HL-60/S4 treated with phorbol 12-myristate 13-acetate at 8.2 ng/mL for 4 days and 3 days (cell line): Measurements from ENCODE around the gene BCKDK.

Experiments
- in situ Hi-C: fragments of 300-500 bp; cut with MboI; formaldehyde crosslinking; loops from 2 replicates; pipeline ENCODE4 v1.15.0; 2022; ENCODE audit warnings: low sequenced_read_pairs

Gene BCKDK

DNA sequence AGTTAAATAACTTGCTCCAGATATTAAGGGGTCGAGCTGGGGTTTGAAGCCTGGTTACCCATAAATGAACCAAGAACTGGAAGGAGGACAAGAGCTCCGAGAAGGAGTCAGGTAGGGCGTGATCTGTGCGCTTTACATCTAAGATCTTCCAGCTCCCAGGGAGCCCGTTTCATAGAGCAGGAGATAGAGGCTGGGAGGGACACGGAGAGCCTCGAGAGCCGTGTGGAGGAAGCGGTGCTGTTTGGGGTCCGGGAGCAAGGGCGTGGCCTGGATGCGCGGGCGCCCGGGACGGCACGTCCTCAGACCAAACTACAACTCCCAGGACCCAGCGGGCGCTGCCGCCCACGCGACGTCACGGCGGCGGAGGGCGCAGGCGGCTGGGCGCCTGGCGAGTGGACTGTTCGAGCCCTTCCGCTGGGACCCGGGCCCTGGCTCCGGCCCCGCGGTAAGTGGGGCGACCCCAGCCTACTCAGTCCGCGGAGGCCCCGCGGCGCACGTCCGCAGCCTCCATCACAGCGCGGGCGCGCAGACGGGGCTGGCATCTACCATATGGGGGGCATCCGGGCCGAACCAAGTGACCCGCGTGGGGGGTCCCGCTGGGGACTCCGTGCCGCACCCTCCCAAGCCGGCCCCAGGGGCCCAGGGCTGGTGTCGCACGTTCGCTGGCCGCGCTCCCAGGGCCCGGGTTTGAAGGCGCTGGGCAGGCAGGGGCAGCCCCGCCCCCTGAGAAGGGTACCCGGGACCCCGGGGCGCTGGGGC lies at the start of gene BCKDK:
BCKDK (plus strand) TSS at position 352 of the 759 bp plus-strand sequence. CDS start 838 bp downstream, outside the sequence.
- in situ Hi-C loops, result no loop called here

GRCh38 chr16:31061126-31061812 lies 46.9 kb upstream of the BCKDK start:
- in situ Hi-C loops, result no loop called here

DNA sequence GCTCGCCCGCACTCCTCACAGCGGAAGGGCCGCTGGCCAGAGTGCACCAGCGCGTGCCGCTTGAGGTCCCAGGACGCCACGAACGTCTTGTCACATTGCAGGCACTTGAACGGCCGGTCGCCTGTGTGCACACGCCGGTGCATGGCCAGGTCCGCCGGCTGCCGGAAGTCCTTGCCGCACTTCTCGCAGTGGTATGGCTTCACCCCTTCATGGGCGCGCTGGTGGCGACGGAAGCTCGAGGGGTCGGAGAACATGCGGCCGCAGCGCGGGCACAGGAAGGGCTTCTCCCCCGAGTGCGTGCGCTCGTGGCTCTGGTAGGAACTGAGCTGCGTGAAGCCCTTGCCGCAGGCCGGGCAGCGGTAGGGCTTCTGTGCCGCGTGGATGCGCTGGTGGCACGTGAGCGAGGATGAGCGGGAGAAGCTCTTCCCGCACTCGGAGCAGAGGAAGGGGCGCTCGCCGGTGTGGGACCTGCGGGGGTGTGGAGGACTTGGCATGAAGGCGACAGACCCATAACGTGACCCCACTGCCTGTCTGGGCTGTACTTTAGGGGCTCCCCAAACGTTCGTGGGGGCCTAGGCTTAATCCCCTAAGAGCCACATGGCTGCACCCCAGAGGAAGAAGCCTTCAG lies 46.3 kb upstream of the BCKDK start:
- in situ Hi-C loops, result no loop called here

DNA sequence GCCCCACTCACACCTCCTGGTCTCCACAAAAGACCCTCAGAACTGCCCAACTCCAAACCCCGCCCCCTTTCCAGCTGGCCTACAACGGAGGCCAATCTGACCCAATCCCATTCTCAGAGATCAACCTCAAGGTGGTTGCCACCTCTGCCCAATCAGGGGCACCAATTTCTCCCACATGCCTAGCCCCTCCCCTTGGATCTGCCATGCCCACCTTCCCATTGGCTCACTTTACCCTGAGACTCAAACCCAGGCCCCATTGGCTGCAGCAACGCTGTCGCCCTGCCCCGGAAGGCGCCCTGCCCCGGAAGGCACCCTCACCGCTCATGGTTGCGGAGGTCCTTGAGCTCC lies 44.7 kb upstream of the BCKDK start:
- in situ Hi-C loops, result no loop called here

- in situ Hi-C loops, result no loop called here
Observed at GRCh38 chr16:31063843-31064611, 44.2 kb upstream of the BCKDK start.

GRCh38 chr16:31064882-31065461 lies 43.2 kb upstream of the BCKDK start:
- in situ Hi-C loops, result no loop called here

DNA sequence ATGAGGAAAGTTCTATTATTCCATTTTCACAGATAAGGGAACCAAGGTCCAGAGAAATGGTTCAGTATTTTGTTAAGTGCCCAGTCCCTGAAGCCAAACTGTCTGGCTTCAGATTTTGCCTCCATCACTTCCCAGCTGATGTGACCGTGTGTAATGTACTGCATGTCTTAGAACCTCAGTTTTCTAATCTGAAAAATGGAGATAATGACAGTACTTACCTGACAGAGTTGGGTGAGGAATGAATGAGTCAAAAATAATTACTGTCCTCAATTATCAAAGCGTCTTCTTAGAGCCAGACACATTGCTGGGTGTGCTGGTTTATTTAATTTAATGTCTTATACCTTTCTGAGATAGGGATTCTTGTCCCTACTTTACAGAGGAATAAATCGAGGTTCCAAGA lies 40.8 kb upstream of the BCKDK start:
- in situ Hi-C loops, result no loop called here

GRCh38 chr16:31071861-31072260 lies 36.3 kb upstream of the BCKDK start:
- in situ Hi-C loops, result no loop called here

- in situ Hi-C loops, result no loop called here
Observed at GRCh38 chr16:31072540-31073141, 35.5 kb upstream of the BCKDK start.

- in situ Hi-C loops, result no loop called here
Observed at GRCh38 chr16:31073142-31073969, 34.8 kb upstream of the BCKDK start.

GRCh38 chr16:31073970-31074813 lies 34.0 kb upstream of the BCKDK start, which contains the start of the genes ZNF646 and ZNF668:
Gene ZNF646 (plus strand): TSS chr16:31074422. CDS start chr16:31076325, 1,903 bp downstream.
Gene ZNF668 (minus strand): TSS chr16:31074240. CDS start chr16:31064459, 9,781 bp downstream.
- in situ Hi-C loops, result no loop called here

DNA sequence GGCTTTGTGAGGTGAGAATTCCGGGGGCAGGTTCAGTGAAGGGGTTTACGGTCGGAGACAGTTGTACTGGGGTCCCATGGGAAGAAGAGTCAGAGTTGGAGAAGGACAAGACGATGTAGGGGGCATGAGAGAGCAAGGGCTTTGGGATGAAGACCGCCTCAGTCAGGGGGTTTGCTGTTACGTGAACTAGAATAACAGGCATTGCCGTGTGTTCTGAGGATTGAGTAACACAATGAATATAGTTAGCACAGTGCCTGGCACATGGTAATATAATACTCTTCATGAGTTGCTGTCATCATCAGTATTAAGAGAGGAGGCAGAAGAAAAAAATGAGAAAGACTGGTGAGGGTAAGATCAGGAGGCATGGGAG lies 33.4 kb upstream of the BCKDK start:
- in situ Hi-C loops, result no loop called here

- in situ Hi-C loops, result no loop called here
Observed at GRCh38 chr16:31076319-31076718, 31.9 kb upstream of the BCKDK start.

- in situ Hi-C loops, result no loop called here
Observed at GRCh38 chr16:31077024-31077423, 31.2 kb upstream of the BCKDK start.

GRCh38 chr16:31077592-31078396 lies 30.4 kb upstream of the BCKDK start:
- in situ Hi-C loops, result no loop called here

GRCh38 chr16:31078597-31079341 lies 29.4 kb upstream of the BCKDK start:
- in situ Hi-C loops, result no loop called here

- in situ Hi-C loops, result no loop called here
Observed at GRCh38 chr16:31079342-31079944, 28.7 kb upstream of the BCKDK start.
